HL-60 (cell line): ENCODE data around the gene SLC43A1.

Source experiments
- CTCF ChIP-seq: IDR thresholded peaks from one replicate; pipeline ENCODE4 v1.5.1; 2011; ENCODE audit warnings: low read length, control low read depth, inconsistent platforms; ENCODE audit not compliant: insufficient read depth
- GABPA ChIP-seq: IDR thresholded peaks from 2 replicates; pipeline ENCODE4 v1.6.1; 2012; ENCODE audit warnings: low read depth
- POLR2AphosphoS5 ChIP-seq: IDR thresholded peaks from 2 replicates; pipeline ENCODE4 v1.6.1; 2012; ENCODE audit warnings: low read depth
- REST ChIP-seq: IDR thresholded peaks from 2 replicates; pipeline ENCODE4 v1.6.1; 2012; ENCODE audit warnings: low read depth; ENCODE audit not compliant: insufficient replicate concordance

GRCh38 chr11:57513911-57514537, 1.5 kb downstream of the SLC43A1 start:
- TF ChIP-seq GABPA (no peak), CTCF (no peak), REST (no peak), POLR2AphosphoS5 (peak; percentile 32; the same call in 1 of the 2 replicates)
